ENCODE data around the gene SLC6A3. TPM values are rescaled to one million over a fixed set of nuclear protein-coding genes. Genes with fewer than 3 reads are reported as not detected.

SLC6A3 gene
- total RNA-seq, 1 donor from 2014 or later = 0.16 TPM

DNA sequence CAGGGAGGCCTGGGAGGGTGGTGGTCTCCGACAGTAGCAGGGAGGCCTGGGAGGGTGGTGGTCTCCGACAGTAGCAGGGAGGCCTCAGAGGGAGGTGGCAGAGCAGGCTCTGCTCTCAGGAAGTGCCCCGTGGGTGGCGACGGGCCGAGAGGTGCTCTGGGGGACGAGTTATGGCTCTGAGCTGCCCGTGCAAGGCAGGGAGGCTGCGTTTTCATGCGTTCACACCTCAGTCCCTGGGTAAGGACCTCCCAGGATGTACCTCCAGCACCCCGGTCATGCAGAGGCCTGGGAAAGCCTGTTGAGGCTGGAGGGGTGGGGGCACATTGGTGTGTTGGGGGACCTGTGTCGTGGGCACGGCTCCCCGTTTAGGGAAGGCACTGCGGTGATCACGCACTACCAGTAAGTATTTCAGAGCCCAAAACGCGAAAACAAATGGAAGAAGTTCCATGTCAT, 63.0 kb downstream of the SLC6A3 start:
- Mint-ChIP-seq H3K4me3 (no peak overlapping the region), H3K27me3 (ENCODE audit: low read depth) (peaks cover 66% of the 10 kb centered on the region), H3K4me1 (peaks cover 20% of the 10 kb centered on the region), H3K27ac (ENCODE audit: unreplicated experiment) (no peak overlapping the region), H3K9me3 (peaks cover 2% of the 10 kb centered on the region), H3K36me3 (ENCODE audit: low read depth) (no peaks in the 10 kb centered on the region)
- TF ChIP-seq, protein P1, sequence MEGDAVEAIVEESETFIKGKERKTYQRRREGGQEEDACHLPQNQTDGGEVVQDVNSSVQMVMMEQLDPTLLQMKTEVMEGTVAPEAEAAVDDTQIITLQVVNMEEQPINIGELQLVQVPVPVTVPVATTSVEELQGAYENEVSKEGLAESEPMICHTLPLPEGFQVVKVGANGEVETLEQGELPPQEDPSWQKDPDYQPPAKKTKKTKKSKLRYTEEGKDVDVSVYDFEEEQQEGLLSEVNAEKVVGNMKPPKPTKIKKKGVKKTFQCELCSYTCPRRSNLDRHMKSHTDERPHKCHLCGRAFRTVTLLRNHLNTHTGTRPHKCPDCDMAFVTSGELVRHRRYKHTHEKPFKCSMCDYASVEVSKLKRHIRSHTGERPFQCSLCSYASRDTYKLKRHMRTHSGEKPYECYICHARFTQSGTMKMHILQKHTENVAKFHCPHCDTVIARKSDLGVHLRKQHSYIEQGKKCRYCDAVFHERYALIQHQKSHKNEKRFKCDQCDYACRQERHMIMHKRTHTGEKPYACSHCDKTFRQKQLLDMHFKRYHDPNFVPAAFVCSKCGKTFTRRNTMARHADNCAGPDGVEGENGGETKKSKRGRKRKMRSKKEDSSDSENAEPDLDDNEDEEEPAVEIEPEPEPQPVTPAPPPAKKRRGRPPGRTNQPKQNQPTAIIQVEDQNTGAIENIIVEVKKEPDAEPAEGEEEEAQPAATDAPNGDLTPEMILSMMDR (conservative IDR thresholded peaks at IDR 0.05) = no peak
- DNase-seq (ENCODE audit: low read depth, low spot score) = no peak

DNA sequence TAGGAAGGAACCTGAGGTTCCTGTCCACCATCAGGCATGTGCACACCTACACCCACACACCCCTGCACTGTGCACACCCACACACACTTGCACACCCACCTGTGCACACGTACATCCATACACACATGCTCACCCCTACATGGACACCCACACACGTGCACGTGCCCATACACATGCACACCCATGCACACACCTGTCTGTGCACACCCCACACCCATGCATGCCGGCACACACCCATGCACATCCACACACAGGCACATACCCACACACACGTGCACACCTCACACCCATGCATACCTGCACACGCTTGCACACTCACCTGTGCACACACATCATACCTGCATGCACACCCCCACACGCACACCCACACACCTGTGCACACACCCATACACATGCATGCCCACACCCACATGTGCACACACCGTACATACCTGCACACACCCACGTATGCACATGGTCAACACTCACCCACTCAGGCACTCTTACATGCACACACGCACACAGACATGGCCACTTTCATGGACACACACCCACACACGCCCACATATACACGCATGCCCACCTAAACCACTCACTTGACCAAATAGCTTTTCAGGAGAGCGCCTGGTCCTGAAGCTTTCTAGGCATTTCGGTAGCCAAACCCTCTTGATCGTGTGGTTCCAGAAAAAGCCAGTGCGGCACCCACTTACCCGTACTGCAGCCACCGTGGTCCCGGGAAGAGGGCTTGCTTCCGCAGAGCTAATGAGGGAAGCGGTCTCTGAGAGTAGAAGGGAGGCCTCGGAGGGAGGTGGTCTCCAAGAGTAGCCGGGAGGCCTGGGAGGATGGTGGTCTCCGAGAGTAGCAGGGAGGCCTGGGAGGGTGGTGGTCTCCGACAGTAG, 63.6 kb downstream of the SLC6A3 start:
- Mint-ChIP-seq H3K27me3 (ENCODE audit: low read depth) (peaks cover 63% of the 10 kb centered on the region), H3K4me1 (peaks cover 15% of the 10 kb centered on the region), H3K27ac (ENCODE audit: unreplicated experiment) (no peak overlapping the region), H3K4me3 (no peak overlapping the region), H3K36me3 (ENCODE audit: low read depth) (no peaks in the 10 kb centered on the region), H3K9me3 (peaks cover 2% of the 10 kb centered on the region)
- TF ChIP-seq, protein P1 (conservative IDR thresholded peaks at IDR 0.05) = no peak
- DNase-seq (ENCODE audit: low read depth, low spot score) = no peak

DNA sequence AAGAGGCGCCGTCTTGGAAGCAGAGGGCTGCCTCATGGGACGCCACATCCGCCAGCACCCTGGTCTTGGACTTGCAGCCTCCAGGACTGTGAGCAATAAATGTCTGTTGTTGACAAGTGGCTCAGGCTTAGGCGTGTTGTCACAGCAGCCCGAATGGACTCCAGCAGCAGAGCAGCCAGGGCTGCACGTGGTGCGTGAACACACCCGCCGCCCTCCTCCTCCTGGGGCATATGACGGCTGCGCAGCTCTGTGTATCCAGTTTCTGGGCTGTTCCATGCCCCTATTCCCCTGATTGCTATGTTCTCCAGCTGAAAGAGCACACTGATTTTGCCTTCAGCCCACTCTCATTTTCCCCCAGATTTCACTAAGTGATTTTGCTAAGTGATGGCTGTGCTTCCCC, 64.3 kb downstream of the SLC6A3 start:
- no peak overlapping the region for H3K27ac Mint-ChIP-seq (ENCODE audit: unreplicated experiment)
- H3K4me3 Mint-ChIP-seq = no peak overlapping the region
- H3K36me3 Mint-ChIP-seq (ENCODE audit: low read depth) = no peaks in the 10 kb centered on the region
- DNase-seq (ENCODE audit: low read depth, low spot score) = no peak
- H3K27me3 Mint-ChIP-seq (ENCODE audit: low read depth) = peaks cover 62% of the 10 kb centered on the region
- TF ChIP-seq, protein P1 (conservative IDR thresholded peaks at IDR 0.05) = no peak
- peaks cover 2% of the 10 kb centered on the region for H3K9me3 Mint-ChIP-seq
- H3K4me1 Mint-ChIP-seq = peaks cover 9% of the 10 kb centered on the region

DNA sequence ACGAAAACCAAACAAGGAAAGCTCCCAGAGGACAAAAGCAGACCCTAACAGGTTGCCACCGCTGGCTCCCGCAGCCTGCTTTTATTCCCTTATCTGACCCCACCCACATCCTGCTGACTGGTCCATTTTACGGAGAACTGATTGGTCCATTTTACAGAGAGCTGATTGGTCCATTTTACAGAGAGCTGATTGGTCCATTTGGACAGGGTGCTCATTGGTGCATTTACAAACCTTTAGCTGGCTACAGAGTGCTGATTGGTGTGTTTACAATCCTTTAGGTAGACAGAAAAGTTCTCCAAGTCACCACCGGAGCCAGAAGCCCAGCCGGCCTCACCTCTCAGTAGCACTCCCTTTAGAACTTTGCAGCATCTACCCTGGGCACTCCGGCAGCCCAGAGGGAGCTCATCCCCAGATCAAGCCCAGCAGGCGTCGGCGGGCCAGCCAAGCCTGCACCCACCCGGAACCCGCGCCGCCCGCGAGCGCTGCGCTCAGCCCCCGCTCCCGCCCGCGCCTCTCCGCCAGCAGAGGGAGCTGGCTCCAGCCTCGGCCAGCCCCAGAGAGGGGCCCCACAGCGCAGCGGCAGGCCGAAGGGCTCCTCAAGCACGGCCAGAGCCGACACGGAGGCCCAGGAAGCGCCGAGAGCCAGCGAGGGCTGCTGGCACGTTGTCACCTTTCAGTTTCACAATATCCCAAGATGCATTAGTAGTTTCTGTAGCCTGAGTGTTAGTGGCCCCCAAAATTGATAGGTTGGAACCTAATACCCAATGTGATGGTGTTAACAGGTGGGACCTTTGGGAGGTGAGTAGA, 65.0 kb downstream of the SLC6A3 start:
- H3K4me3 Mint-ChIP-seq = no peak overlapping the region
- peaks cover 4% of the 10 kb centered on the region for H3K4me1 Mint-ChIP-seq
- peak; percentile 60 for DNase-seq (ENCODE audit: low read depth, low spot score)
- peaks cover 2% of the 10 kb centered on the region for H3K9me3 Mint-ChIP-seq
- peaks cover 59% of the 10 kb centered on the region for H3K27me3 Mint-ChIP-seq (ENCODE audit: low read depth)
- no peak overlapping the region for H3K27ac Mint-ChIP-seq (ENCODE audit: unreplicated experiment)
- TF ChIP-seq, protein P1 (conservative IDR thresholded peaks at IDR 0.05) = peak; percentile 82
- no peaks in the 10 kb centered on the region for H3K36me3 Mint-ChIP-seq (ENCODE audit: low read depth)

DNA sequence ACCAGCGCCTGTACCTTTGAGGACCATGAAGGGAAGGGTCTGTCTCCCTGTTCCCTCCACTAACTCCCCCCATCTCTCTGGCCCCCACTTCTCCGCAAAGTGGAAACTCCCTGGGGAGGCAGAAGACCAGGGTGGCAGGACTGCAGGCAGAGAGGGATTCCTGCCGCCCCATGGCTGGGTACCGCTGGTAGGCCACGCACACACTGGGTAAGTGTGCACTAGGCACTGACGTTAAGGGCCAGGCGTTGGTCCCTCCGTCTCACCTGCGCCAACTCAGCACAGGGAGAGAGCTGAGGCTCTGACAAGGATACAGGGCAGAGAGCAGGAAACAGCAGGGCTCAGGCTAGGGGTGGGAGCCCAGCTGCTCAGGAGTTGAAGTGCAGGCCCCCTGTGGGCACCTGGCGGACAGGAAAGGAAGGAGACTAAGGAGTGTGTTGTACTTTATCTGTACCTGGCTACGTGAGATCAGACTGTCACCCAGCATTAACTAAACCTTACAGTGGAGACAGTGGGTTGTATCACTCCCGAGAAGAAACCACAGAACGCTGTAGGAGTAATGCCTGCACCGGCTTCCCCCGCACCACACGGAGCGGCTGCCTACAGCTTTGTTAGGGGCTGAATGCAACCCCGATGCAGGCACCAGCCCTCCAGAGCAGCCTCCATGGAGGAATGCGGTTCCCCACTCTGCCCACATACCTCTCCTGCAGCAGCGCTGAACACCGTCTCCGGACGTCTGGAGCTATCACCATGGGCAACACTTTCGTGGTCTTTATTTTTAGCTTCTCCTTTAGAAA, 66.2 kb downstream of the SLC6A3 start:
- no peaks in the 10 kb centered on the region for H3K36me3 Mint-ChIP-seq (ENCODE audit: low read depth)
- H3K27me3 Mint-ChIP-seq (ENCODE audit: low read depth) = peaks cover 58% of the 10 kb centered on the region
- peaks cover 2% of the 10 kb centered on the region for H3K9me3 Mint-ChIP-seq
- TF ChIP-seq, protein P1 (conservative IDR thresholded peaks at IDR 0.05) = no peak
- H3K4me3 Mint-ChIP-seq = no peak overlapping the region
- peaks cover 3% of the 10 kb centered on the region for H3K4me1 Mint-ChIP-seq
- H3K27ac Mint-ChIP-seq (ENCODE audit: unreplicated experiment) = no peak overlapping the region
- no peak for DNase-seq (ENCODE audit: low read depth, low spot score)
